Tongue (tissue), 3 donors: ENCODE results near the gene AXL. TPM values are rescaled to one million over a fixed set of nuclear protein-coding genes. Genes with fewer than 3 reads are reported as not detected.

ENCODE experiments used
- DNase-seq: peaks from one replicate; pipeline ENCODE4 v3.0.0-alpha.2; 2015
- small RNA-seq: library from RNA; depleted of rRNA; stranded (forward); fragments of <200 nt; gene quantifications from one replicate; pipeline ENCODE3, GENCODE V24; 2014; ENCODE audit warnings: low replicate concordance
- total RNA-seq: library from RNA; depleted of rRNA; stranded (reverse); fragments of >200 nt; gene quantifications from one replicate; pipeline ENCODE4 v1.2.3, GENCODE V29; 2014

Gene AXL
- total RNA-seq, 1 donor from 2014 or later, result 57.3 TPM

GRCh38 chr19:41308450-41309179 is 89.6 kb downstream of the AXL start:
- DNase-seq, result peak; percentile 97

DNA sequence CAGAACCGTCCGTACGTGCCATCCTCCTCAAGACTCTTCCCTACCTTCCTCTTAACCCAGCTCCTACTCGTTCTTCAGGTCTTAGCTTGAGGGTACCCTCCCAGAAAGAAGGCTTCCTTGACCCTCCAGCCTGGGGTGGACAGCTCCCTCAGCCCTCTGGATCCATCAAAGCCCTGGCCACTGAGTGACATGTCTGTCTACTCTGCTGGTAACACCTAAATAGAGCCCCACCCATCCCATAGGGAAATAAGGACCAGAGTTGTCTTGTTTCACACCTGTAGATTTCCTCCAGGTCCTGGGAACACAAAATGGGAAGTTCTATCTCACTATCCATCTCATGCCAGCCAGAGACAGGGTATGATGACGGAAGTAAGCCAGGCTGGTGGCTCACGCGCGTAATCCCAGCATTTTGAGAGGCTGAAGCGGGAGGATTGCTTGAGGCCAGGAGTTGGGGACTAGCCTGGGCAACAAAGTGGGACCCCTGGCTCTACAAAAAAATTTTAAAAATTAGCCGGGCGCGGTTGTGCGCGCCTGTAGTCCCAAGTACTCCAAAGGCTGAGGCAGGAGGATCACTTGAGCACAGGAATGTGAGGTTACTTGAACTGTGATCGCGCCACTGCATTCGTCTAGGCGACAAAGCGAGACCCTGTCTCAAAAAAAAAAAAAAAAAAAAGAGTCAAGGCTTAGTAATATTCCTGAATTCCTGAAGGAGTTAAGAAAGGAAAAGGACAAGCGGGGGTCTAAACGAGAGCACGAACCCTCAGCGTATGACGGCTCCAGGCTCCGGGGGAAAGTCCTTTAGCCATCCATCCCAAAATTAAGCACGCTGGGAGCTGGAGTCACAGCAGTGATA is 90.4 kb downstream of the AXL start:
- DNase-seq, result peak; percentile 24

GRCh38 chr19:41310033-41310831 is 91.2 kb downstream of the AXL start, which contains the start of gene CCDC97:
CCDC97 (plus strand) TSS chr19:41310172; CDS start chr19:41310311, 139 bp downstream.
- peak; percentile 97 for DNase-seq

DNA sequence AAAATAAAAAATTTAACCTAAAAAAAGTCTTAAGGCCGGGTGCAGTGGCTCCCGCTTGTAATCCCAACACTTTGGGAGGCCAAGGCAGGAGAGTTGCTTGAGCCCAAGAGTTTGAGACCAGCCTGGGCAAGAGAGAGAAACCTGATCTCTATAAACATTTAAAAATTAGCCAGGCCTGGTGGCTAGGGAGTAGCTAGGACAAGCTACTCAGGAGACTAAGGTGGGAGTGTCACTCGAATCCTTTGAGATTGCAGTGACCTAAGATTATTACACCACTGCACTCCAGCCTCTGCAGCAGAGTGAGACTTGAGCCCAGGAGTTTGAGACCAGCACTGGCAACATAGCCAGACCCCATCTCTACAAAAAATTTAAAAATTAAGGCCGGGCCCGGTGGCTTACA is 92.0 kb downstream of the AXL start:
- no peak for DNase-seq

Small RNA genes within 50 kb of the gene (small RNA-seq; reads per million reads assigned to genes)
- not detected for gene RN7SL34P

Other genes starting within 250 kb of the AXL start
- gene CYP2B6, start 227.9 kb upstream of the AXL start, total RNA-seq, result not detected
- not detected for gene CYP2A13, start 130.8 kb upstream of the AXL start, total RNA-seq
- gene CYP2F1, start 104.8 kb upstream of the AXL start, total RNA-seq, result 3.1 TPM
- 11.0 TPM for gene CYP2S1, start 26.0 kb upstream of the AXL start, total RNA-seq
- gene HNRNPUL1, start 45.1 kb downstream of the AXL start, total RNA-seq, result 119 TPM
- gene CCDC97, start 90.9 kb downstream of the AXL start, total RNA-seq, result 21.2 TPM
- gene TGFB1, start 134.7 kb downstream of the AXL start, total RNA-seq, result 12.2 TPM
- gene B9D2, start 144.9 kb downstream of the AXL start, total RNA-seq, result 3.4 TPM
- gene TMEM91, start 157.3 kb downstream of the AXL start, total RNA-seq, result 11.8 TPM
- 18.2 TPM for gene EXOSC5, start 178.1 kb downstream of the AXL start, total RNA-seq
- 58.0 TPM for gene BCKDHA, start 178.6 kb downstream of the AXL start, total RNA-seq
- gene B3GNT8, start 208.2 kb downstream of the AXL start, total RNA-seq, result 3.9 TPM
- gene DMAC2, start 220.7 kb downstream of the AXL start, total RNA-seq, result 42.5 TPM
- not detected for gene ERICH4, start 223.9 kb downstream of the AXL start, total RNA-seq